C4-2B (cell line): ENCODE measurements around the gene ATP8B4.

ENCODE experiments used
- H3K27ac ChIP-seq: fragments of 450-650 bp; 2 replicates; pipeline ENCODE4 v1.5.1; 2017
- ZFX ChIP-seq: fragments of 450-650 bp; IDR thresholded peaks from 2 replicates; pipeline ENCODE4 v1.6.1; 2017
- TF ChIP-seq, protein P1 (sequence below): fragments of 450-650 bp; conservative IDR thresholded peaks from 2 replicates; pipeline ENCODE4 v1.5.1; 2017; ENCODE audit warnings: mild to moderate bottlenecking

ATP8B4 gene

DNA sequence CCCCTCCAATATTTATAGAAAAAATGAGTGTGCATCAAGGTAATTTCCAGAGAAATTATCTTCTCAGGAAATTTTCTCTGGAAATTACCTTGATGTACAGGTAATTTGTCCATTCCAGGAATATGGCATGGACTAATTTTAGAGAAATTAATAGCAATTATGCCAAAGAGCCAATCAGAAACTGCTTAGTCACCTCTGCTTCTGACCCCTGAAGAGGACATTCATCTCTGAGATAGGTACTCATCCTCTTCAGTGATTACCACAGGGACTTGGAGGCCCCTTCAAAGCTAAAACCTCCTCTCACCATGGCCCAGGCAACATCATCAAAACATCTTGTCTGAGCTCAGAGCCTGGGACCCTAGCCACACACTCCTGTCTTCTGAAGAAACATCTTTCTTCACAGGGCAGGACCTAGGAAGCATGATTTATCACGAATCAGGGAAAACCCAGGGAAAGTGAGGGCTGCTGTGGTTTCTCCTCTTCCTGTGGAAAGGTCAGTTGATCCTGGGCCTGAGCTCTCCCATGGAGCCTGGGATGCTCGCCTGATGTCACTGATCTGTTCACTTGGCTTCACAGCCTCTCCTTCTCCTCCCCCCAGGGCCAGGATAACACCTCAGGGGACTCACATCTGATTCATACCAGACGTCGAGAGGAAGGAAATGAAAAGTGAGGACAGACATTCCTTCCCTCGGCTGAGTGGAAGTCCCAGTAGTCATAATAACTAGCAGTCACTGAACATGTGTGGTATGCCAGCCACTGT lies 287.6 kb downstream of the ATP8B4 start:
- no peak for TF ChIP-seq ZFX
- TF ChIP-seq, protein P1, sequence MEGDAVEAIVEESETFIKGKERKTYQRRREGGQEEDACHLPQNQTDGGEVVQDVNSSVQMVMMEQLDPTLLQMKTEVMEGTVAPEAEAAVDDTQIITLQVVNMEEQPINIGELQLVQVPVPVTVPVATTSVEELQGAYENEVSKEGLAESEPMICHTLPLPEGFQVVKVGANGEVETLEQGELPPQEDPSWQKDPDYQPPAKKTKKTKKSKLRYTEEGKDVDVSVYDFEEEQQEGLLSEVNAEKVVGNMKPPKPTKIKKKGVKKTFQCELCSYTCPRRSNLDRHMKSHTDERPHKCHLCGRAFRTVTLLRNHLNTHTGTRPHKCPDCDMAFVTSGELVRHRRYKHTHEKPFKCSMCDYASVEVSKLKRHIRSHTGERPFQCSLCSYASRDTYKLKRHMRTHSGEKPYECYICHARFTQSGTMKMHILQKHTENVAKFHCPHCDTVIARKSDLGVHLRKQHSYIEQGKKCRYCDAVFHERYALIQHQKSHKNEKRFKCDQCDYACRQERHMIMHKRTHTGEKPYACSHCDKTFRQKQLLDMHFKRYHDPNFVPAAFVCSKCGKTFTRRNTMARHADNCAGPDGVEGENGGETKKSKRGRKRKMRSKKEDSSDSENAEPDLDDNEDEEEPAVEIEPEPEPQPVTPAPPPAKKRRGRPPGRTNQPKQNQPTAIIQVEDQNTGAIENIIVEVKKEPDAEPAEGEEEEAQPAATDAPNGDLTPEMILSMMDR, result no peak
- H3K27ac ChIP-seq, result no peak overlapping the region

- H3K27ac ChIP-seq, result no peak overlapping the region
- TF ChIP-seq, protein P1, result no peak
- TF ChIP-seq ZFX, result no peak
These were observed 288.6 kb downstream of the ATP8B4 start for GRCh38 chr15:49830391-49830790.

DNA sequence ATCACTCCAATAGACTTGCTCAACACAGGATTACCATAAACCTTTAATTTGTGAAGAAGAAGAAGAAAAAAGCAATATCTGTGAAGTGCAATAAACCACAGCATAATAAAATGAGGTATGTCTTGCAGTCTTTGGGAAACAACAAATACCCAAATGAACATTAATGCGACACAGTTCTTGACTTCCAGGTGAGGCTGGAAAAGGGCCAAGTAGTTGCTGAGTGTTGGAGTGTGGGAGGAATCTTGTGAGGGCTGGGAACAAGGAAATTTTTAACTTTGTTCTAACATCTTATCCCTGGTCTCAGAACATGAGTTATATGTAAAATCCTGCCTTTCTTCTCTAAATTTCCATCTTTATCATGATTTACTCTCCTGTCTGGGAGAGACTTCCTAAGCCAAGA lies 291.7 kb downstream of the ATP8B4 start:
- no peak overlapping the region for H3K27ac ChIP-seq
- no peak for TF ChIP-seq ZFX
- TF ChIP-seq, protein P1, result no peak

DNA sequence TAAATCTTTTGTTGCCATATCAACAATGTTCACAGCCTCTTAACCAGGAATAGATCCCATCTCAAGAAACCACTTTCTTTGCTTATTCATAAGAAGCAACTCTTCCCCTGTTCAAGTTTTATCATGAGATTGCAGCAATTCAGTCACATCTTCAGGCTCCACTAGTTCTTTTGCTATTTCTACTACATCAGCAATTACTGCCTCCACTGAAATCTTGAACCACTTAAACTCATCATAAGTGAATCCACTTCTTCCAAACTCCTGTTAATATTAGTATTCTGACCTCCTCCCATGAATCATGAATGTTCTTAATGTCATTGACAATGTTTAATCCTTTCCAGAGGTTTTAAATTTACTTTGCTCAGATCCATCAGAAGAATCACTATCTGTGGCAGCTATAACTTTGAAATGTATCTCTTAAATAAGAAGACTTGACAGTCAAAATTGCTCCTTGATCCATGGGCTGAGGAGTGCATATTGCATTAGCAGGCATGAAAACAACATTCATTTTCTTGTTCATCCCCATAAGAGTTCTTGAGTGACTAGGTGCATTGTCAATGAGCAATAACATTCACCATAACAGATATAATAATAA lies 292.3 kb downstream of the ATP8B4 start:
- no peak overlapping the region for H3K27ac ChIP-seq
- TF ChIP-seq, protein P1, result no peak
- no peak for TF ChIP-seq ZFX

DNA sequence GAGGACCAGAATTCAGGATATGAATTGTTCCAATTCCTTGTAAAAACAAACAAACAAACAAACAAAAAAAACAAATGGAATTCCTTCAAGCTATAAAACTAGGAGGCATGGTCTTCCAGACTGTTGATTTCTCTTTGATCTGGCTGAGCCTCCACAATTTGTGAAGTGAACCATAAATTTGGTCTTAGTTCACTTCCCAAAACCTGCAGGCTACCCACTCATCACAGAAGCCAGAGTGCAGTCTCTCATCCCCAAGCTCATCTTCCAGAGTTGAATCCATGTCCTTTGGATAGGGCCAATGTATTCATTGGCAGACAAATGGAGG lies 294.3 kb downstream of the ATP8B4 start:
- H3K27ac ChIP-seq, result no peak overlapping the region
- no peak for TF ChIP-seq ZFX
- TF ChIP-seq, protein P1, result no peak

DNA sequence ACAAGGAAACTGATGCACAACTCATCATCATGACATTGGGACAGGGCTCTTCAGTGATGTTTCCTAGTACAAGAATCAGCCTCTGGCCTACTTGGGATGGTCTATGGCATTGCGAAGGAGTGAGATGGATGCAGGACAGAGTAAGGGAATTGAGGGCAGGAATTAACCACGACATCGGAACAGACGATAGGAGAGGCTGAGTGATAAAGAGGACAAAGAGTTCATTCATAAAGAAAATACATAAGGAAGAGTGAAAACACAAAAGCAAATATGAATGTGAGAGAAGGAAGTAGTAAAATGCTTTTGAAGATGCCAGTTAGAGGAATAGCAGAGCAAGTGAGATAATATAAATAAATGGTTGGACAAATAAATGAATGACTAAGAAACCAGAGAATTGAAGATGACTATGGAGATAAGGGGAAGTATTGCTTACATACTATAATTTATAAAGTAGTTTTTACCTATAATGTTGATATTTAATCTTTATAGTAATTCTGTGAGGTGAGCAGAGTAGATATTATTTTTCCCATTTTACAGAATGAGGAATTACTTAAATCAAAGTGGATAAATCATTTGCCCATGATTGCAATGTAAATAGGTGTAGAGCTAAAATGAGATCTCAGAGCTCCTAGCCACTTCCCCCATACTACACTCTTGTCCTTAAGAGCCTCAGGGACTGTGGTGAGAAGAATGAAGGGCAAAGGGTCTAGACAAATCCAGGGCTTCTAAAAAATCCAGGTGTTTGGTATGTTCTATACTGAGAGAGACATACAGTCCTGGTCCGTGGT lies 294.9 kb downstream of the ATP8B4 start:
- TF ChIP-seq, protein P1, result no peak
- TF ChIP-seq ZFX, result no peak
- H3K27ac ChIP-seq, result no peak overlapping the region

DNA sequence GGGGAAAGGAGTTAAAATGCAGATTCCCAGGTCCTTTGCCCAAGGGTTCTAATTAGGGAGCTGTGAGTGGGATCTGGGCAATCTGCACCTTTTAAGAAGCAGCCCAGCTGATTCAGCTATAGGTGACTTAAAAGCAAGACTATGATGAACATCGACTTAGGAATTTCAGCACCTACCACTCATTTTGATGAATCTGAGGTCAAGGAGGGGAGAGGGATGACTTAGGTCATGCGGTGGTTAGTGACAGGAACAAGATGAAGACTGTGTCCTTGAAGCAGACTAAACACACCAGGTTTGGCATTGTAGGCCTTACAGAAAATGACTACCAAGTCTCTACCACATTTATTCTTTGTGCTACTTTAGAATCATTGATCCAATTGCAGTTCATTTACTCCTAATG lies 301.9 kb downstream of the ATP8B4 start:
- no peak overlapping the region for H3K27ac ChIP-seq
- TF ChIP-seq, protein P1, result no peak
- TF ChIP-seq ZFX, result no peak
